Stromal cell of bone marrow (primary cell): ENCODE data around the gene PRDM10.
"Not testable (repeated sequence)": the region's sequence is repeated elsewhere in the genome, so short reads cannot be mapped to it uniquely, and the experiment has no call there.

Experiments used
- DNase-seq: peaks from one replicate; pipeline ENCODE4 v3.0.0-alpha.2; 2012; ENCODE audit warnings: low read depth

Gene PRDM10

GRCh38 chr11:129974672-129975071, 28.0 kb downstream of the PRDM10 start:
- no peak for DNase-seq

GRCh38 chr11:129974237-129974636, 28.4 kb downstream of the PRDM10 start:
- no peak for DNase-seq

- no peak for DNase-seq
Measured at GRCh38 chr11:129973809-129974208, 28.8 kb downstream of the PRDM10 start.

GRCh38 chr11:129973068-129973467, 29.6 kb downstream of the PRDM10 start:
- no peak for DNase-seq

- no peak for DNase-seq
Measured at GRCh38 chr11:129972611-129973010, 30.0 kb downstream of the PRDM10 start.

GRCh38 chr11:129971856-129972255, 30.8 kb downstream of the PRDM10 start:
- DNase-seq: not testable (repeated sequence)

GRCh38 chr11:129969920-129970319, 32.7 kb downstream of the PRDM10 start:
- DNase-seq: no peak

GRCh38 chr11:129968591-129969419, 33.8 kb downstream of the PRDM10 start:
- no peak for DNase-seq

GRCh38 chr11:129967996-129968395, 34.6 kb downstream of the PRDM10 start:
- no peak for DNase-seq

- DNase-seq: no peak
Measured at GRCh38 chr11:129965248-129965647, 37.4 kb downstream of the PRDM10 start.

- peak; percentile 83 for DNase-seq
Measured at GRCh38 chr11:129960216-129961214, 42.1 kb downstream of the PRDM10 start.

GRCh38 chr11:129959687-129960086, 42.9 kb downstream of the PRDM10 start:
- no peak for DNase-seq

- no peak for DNase-seq
Measured at GRCh38 chr11:129955282-129955681, 47.4 kb downstream of the PRDM10 start.

GRCh38 chr11:129954703-129955102, 47.9 kb downstream of the PRDM10 start:
- DNase-seq: not testable (repeated sequence)

- no peak for DNase-seq
Measured at GRCh38 chr11:129951866-129952262, 50.8 kb downstream of the PRDM10 start.

GRCh38 chr11:129951201-129951865, 51.3 kb downstream of the PRDM10 start:
- DNase-seq: no peak

- DNase-seq: peak; percentile 21
Measured at GRCh38 chr11:129950101-129951091, 52.2 kb downstream of the PRDM10 start.

- DNase-seq: no peak
Measured at GRCh38 chr11:129948926-129949466, 53.6 kb downstream of the PRDM10 start.

GRCh38 chr11:129947474-129947873, 55.2 kb downstream of the PRDM10 start:
- no peak for DNase-seq

GRCh38 chr11:129946965-129947364, 55.7 kb downstream of the PRDM10 start:
- DNase-seq: no peak

GRCh38 chr11:129946256-129946655, 56.4 kb downstream of the PRDM10 start:
- DNase-seq: peak; percentile 3
